ENCODE data around the gene BTNL9.

GRCh38 chr5:181035991-181036815 is 3.9 kb upstream of the BTNL9 start:
- TF ChIP-seq CTCF (IDR thresholded peaks at IDR 0.05) = no peak
- no peak for TF ChIP-seq POLR2A (IDR thresholded peaks at IDR 0.05)
